Activated naive CD4-positive, alpha-beta T cell treated with anti-CD3 and anti-CD28 coated beads, Interleukin-2, amount 10 ng/mL, durations not matched to agents 5 hours and 36 hours (primary cell): Measurements from ENCODE around the gene TMED1. TPM values are rescaled to one million over a fixed set of nuclear protein-coding genes. Genes with fewer than 3 reads are reported as not detected.

Source experiments
- microRNA-seq: library from miRNA; unstranded; fragments of <30 nt; microRNA quantifications from one replicate; pipeline ENCODE4 v1.2.0, GENCODE V29; 2022; ENCODE audit warnings: borderline microRNAs expressed, borderline replicate concordance
- total RNA-seq, 2 experiments: library from RNA; stranded (reverse); gene quantifications; one replicate each; pipeline ENCODE4 v1.2.3, GENCODE V29; 2021

TMED1 gene, protein sequence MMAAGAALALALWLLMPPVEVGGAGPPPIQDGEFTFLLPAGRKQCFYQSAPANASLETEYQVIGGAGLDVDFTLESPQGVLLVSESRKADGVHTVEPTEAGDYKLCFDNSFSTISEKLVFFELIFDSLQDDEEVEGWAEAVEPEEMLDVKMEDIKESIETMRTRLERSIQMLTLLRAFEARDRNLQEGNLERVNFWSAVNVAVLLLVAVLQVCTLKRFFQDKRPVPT
- 10 to 100 TPM; 11.4 to 11.8 TPM for total RNA-seq

DNA sequence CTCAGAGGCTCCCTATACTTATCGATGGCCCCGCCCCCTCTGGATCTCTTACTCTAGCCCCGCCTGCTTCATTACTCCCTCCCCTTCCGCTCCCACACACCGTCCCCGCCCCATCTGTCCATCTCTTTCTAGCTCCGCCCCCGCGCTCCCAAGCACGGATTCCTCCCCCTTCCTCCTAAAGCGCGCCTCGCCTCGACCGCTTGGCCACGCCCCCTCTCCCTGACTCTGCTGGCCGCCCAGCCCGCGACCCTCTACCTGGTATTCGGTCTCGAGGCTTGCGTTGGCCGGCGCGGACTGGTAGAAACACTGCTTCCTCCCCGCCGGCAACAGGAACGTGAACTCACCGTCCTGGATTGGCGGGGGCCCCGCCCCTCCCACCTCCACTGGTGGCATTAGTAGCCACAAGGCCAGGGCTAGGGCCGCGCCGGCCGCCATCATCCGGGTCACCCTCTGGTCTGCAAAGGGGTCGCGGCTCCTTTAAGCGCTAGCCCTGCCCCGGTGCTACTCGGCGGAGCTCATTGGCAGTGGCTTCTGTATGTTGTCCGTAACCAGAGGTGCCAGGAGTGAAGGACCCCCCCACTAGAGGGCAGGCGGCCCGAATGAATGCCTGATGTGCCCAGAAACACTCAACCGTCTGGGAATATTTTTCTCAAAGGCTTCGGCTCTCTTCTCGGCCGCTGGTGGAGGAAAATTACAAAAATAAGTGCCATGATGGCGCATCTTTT lies at the start of gene TMED1:
Gene TMED1, minus strand, starts transcription at position 459 of the 725 bp plus-strand sequence. Its CDS starts 21 bp downstream, at position 438.

DNA sequence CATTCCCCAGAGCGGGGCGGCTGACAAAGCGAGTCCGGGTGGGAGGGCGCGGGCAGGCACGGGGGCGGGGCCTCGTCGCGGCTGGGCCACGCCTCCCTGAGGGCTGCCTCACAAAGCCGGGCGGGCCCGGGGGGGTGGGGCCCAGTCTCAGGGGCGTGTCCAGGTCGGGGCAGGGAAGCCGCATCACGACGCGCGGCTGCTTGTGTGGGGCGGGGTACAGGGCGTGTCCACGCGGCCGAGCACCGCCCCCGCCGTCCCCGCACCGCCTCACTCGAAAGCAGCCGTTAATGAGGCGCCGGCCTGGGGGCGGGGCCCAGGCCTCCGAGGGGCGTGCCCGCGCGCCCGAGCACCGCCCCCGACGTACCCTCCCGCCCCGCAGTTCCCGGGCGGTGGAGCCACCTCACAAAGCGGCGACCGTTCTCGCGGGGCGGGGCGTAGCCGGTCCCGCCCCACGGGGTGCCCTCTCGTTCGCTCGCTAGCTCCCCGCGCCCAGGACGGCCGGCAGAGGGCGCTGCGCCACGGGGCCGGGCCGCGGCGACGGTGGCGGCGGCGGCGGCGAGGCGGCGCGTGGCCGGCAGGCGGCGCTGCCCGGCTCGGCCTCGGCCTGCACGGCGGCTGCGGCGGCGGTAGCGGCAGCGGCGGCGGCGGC lies 35.1 kb upstream of the TMED1 start, which contains the start of gene CARM1:
Gene CARM1, plus strand, starts transcription at position 599 of the 649 bp plus-strand sequence. CDS start 150 bp downstream, outside the sequence.

DNA sequence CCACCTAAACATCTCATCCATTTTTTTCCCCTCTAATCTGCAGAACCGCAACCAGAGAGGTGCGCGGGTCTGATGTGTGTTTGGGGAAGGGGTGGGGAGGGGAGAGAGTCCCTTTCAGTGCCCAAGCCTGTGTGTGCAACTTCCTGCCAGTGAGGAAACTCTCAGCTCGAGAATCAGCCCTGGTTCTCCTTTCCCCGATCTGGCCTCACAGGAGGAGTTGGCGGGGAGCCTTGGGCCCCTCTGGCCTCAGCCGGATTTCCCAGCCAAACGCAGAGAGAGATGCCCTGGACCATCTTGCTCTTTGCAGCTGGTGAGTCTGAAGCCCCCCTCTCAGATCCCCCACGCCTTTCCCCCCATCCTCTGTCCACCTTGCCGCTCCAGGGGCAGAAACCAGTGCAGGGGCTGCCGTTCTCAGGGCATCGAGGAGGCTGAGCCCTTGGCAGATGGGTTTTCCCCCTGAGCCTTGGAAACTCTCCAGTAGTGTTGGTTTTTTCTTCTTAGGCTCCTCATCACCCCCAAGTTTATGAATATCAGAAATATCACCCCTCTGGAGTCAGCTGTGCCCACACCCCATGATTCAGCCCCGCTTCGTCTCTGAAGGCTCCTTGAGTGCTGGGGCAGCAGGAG lies 12.3 kb upstream of the TMED1 start, which contains the start of gene C19orf38:
Gene C19orf38, plus strand, starts transcription at position 186 of the 627 bp plus-strand sequence. Its CDS starts 94 bp downstream, at position 280.

Small RNA genes lying within 50 kb of the gene (microRNA-seq; reads per million reads assigned to microRNA genes)
- gene MIR199A1 (not detected), gene MIR6793 (not detected)

Other genes with a start within 250 kb of the TMED1 start
- not detected for gene AP1M2, start 248.9 kb downstream of the TMED1 start, total RNA-seq
- 100 to 1,000 TPM; 161 to 163 TPM for gene SLC44A2, start 210.7 kb downstream of the TMED1 start, total RNA-seq
- gene ILF3, start 181.9 kb downstream of the TMED1 start, total RNA-seq = 100 to 1,000 TPM; 326 to 333 TPM
- 10 to 100 TPM; 34.2 to 37.7 TPM for gene QTRT1, start 134.8 kb downstream of the TMED1 start, total RNA-seq
- 100 to 1,000 TPM; 259 to 262 TPM for gene DNM2, start 118.1 kb downstream of the TMED1 start, total RNA-seq
- 1 to 10 TPM; 3.2 to 3.3 TPM for gene C19orf38, start 12.2 kb upstream of the TMED1 start, total RNA-seq
- 10 to 100 TPM; 31.9 to 35.0 TPM for gene CARM1, start 35.3 kb upstream of the TMED1 start, total RNA-seq
- gene YIPF2, start 92.4 kb upstream of the TMED1 start, total RNA-seq = 10 to 100 TPM; 21.2 to 23.7 TPM
- 10 to 100 TPM; 20.8 to 23.1 TPM for gene TIMM29, start 92.6 kb upstream of the TMED1 start, total RNA-seq
- gene SMARCA4, start 124.8 kb upstream of the TMED1 start, total RNA-seq = 100 to 1,000 TPM; 102 to 110 TPM